H1 (cell line): ENCODE data around the gene CERKL. TPM values are rescaled to one million over a fixed set of nuclear protein-coding genes. Genes with fewer than 3 reads are reported as not detected.

Experiments
- CTCF ChIA-PET: fragments of 300-600 bp; sonication (Branson Sonifier 250); formaldehyde crosslinking; loops from one replicate; lab custom pipeline; 2021; ENCODE audit not compliant: partially characterized antibody; lab: Charles Lee
- POLR2A ChIA-PET: fragments of 300-600 bp; sonication (Branson Sonifier 250); formaldehyde crosslinking; loops from one replicate; lab custom pipeline; 2021; ENCODE audit warnings: inconsistent platforms; ENCODE audit not compliant: partially characterized antibody; lab: Charles Lee
- DNase-seq, 2 experiments: peaks; one replicate each; pipeline versions ENCODE4 v3.0.0 to v3.0.0-alpha.2; 2010 to 2022; ENCODE audit warnings: low spot score in 2 of 2, low read depth in 1 of 2, mixed read lengths in 1 of 2
- FAIRE-seq: peaks from 2 replicates; lab custom pipeline; 2011; peaks lifted over from hg19 to GRCh38; lab: Jason Lieb, UNC
- H2AFZ ChIP-seq: 2 replicates; pipeline ENCODE4 v1.8.1; 2012; ENCODE audit warnings: low read length, inconsistent platforms
- H2AK5ac ChIP-seq: 2 replicates; pipeline ENCODE4 v1.6.1; 2013; ENCODE audit warnings: low read depth, low read length
- H2BK120ac ChIP-seq: replicated peaks from 2 replicates; pipeline ENCODE3; 2013; ENCODE audit warnings: low read depth, low read length, inconsistent platforms
- H2BK12ac ChIP-seq: 2 replicates; pipeline ENCODE4 v1.6.1; 2013; ENCODE audit warnings: low read depth, low read length
- H2BK15ac ChIP-seq: 2 replicates; pipeline ENCODE4 v1.6.1; 2013; ENCODE audit warnings: low read length
- H2BK20ac ChIP-seq: 2 replicates; pipeline ENCODE4 v1.6.1; 2013; ENCODE audit warnings: low read length
- H2BK5ac ChIP-seq: 2 replicates; pipeline ENCODE4 v1.6.1; 2013; ENCODE audit warnings: low read depth, low read length
- H3K14ac ChIP-seq: 2 replicates; pipeline ENCODE4 v1.6.1; 2013; ENCODE audit warnings: inconsistent platforms; ENCODE audit not compliant: insufficient read length
- H3K18ac ChIP-seq: 2 replicates; pipeline ENCODE4 v1.6.1; 2013; ENCODE audit warnings: low read length; ENCODE audit errors: extremely low read depth
- H3K23ac ChIP-seq: 2 replicates; pipeline ENCODE4 v1.6.1; 2013; ENCODE audit warnings: inconsistent platforms; ENCODE audit not compliant: insufficient read length
- H3K23me2 ChIP-seq: 2 replicates; pipeline ENCODE4 v1.6.1; 2013; ENCODE audit warnings: low read depth, low read length
- H3K27ac ChIP-seq: 2 replicates; pipeline ENCODE4 v1.6.1; 2011; ENCODE audit warnings: low read depth, low read length, inconsistent platforms
- H3K27me3 ChIP-seq, 4 experiments: replicated peaks in 1 of 4; 1 replicate in 1 of 4; 2 replicates in 3 of 4; pipeline versions ENCODE4 v1.6.1 to v1.8.1; 2011 to 2013; ENCODE audit warnings: low read length in 3 of 4, mild to moderate bottlenecking in 3 of 4, inconsistent platforms in 2 of 4, mixed read lengths in 2 of 4, moderate library complexity in 1 of 4; ENCODE audit not compliant: control insufficient read depth in 3 of 4, insufficient read depth in 3 of 4; ENCODE audit errors: extremely low read depth in 1 of 4
- H3K36me3 ChIP-seq, 4 experiments: 2 replicates each; pipeline versions ENCODE4 v1.6.1 to v1.8.1; 2011 to 2013; ENCODE audit warnings: mild to moderate bottlenecking in 4 of 4, low read length in 3 of 4, moderate library complexity in 2 of 4, control low read depth in 1 of 4, inconsistent platforms in 1 of 4; ENCODE audit not compliant: insufficient read depth in 4 of 4, control insufficient read depth in 2 of 4
- H3K4ac ChIP-seq: replicated peaks from 2 replicates; pipeline ENCODE3; 2013; ENCODE audit warnings: low read length, low read depth, mixed read lengths, inconsistent platforms; ENCODE audit not compliant: insufficient read length
- H3K4me1 ChIP-seq, 4 experiments: replicated peaks in 1 of 4; 1 replicate in 1 of 4; 2 replicates in 3 of 4; pipeline versions ENCODE4 v1.6.1 to v1.8.1; 2011 to 2013; ENCODE audit warnings: low read length in 3 of 4, inconsistent platforms in 2 of 4, mixed read lengths in 1 of 4; ENCODE audit not compliant: insufficient read depth in 4 of 4, control insufficient read depth in 3 of 4
- H3K4me2 ChIP-seq, 2 experiments: 2 replicates each; pipeline versions ENCODE4 v1.6.1 to v1.8.1; 2011 to 2013; ENCODE audit warnings: low read depth in 2 of 2, low read length in 2 of 2, control low read depth in 1 of 2, inconsistent platforms in 1 of 2, mild to moderate bottlenecking in 1 of 2; ENCODE audit not compliant: insufficient read depth in 1 of 2
- H3K4me3 ChIP-seq, 4 experiments: fragments of 200-600, 300-600 bp in 1 of 4; sonication (generic), shearing (Covaris generic), sonication (Bioruptor Twin) in 1 of 4; 2 replicates each; pipeline versions ENCODE4 v1.5.1 to v1.8.1; 2011 to 2016; ENCODE audit warnings: low read length in 4 of 4, low read depth in 3 of 4, control low read depth in 2 of 4, inconsistent platforms in 2 of 4, mild to moderate bottlenecking in 2 of 4, mixed read lengths in 1 of 4, moderate library complexity in 1 of 4; ENCODE audit not compliant: insufficient read depth in 2 of 4; ENCODE audit errors: extremely low read depth in 1 of 4
- H3K56ac ChIP-seq: replicated peaks from 2 replicates; pipeline ENCODE3; 2013; ENCODE audit warnings: low read depth, mild to moderate bottlenecking, mixed read lengths, low read length, inconsistent platforms; ENCODE audit not compliant: insufficient read length
- H3K79me1 ChIP-seq: 2 replicates; pipeline ENCODE4 v1.6.1; 2013; ENCODE audit warnings: low read depth, low read length, control low read depth
- H3K79me2 ChIP-seq, 2 experiments: 2 replicates each; pipeline versions ENCODE4 v1.6.1 to v1.8.1; 2012 to 2013; ENCODE audit warnings: low read length in 2 of 2, mild to moderate bottlenecking in 2 of 2, inconsistent platforms in 1 of 2; ENCODE audit not compliant: insufficient read depth in 2 of 2, control insufficient read depth in 1 of 2
- H3K9ac ChIP-seq, 4 experiments: replicated peaks in 1 of 4; 1 replicate in 1 of 4; 2 replicates in 3 of 4; pipeline versions ENCODE4 v1.6.1 to v1.8.1; 2011 to 2013; ENCODE audit warnings: low read depth in 3 of 4, low read length in 3 of 4, control low read depth in 2 of 4, mild to moderate bottlenecking in 2 of 4, moderate library complexity in 2 of 4, inconsistent platforms in 1 of 4; ENCODE audit errors: extremely low read depth in 1 of 4
- H3K9me3 ChIP-seq, 2 experiments: 2 replicates each; pipeline versions ENCODE4 v1.6.1 to v1.8.1; 2012 to 2013; ENCODE audit warnings: mild to moderate bottlenecking in 2 of 2, moderate library complexity in 2 of 2, control low read depth in 1 of 2, inconsistent platforms in 1 of 2, low read depth in 1 of 2, low read length in 1 of 2, mixed read lengths in 1 of 2; ENCODE audit not compliant: insufficient read depth in 2 of 2
- H4K20me1 ChIP-seq, 2 experiments: replicated peaks in 1 of 2; 2 replicates each; pipeline versions ENCODE3 to v1.8.1; 2011 to 2013; ENCODE audit warnings: inconsistent platforms in 2 of 2, low read length in 2 of 2, mild to moderate bottlenecking in 1 of 2; ENCODE audit not compliant: insufficient read depth in 2 of 2, control insufficient read depth in 1 of 2
- H4K5ac ChIP-seq: 2 replicates; pipeline ENCODE4 v1.6.1; 2013; ENCODE audit warnings: low read length, low read depth, mixed read lengths, inconsistent platforms; ENCODE audit not compliant: insufficient read length
- H4K8ac ChIP-seq: 2 replicates; pipeline ENCODE4 v1.8.0; 2013; ENCODE audit warnings: mild to moderate bottlenecking, moderate library complexity, low read length, inconsistent platforms; ENCODE audit not compliant: insufficient read depth; ENCODE audit errors: extremely low read depth
- H4K91ac ChIP-seq: replicated peaks from 2 replicates; pipeline ENCODE3; 2013; ENCODE audit warnings: low read length, mixed read lengths, inconsistent platforms; ENCODE audit not compliant: insufficient read length
- CBX5 ChIP-seq: fragments of 300-800, 300-1000 bp; sonication (generic); IDR thresholded peaks from 2 replicates; pipeline ENCODE4 v1.7.1; 2016; ENCODE audit warnings: antibody characterized with exemption, low read length, low read depth
- CTCF ChIP-seq, 3 experiments: IDR thresholded peaks; 1 replicate in 2 of 3; 2 replicates in 1 of 3; pipeline versions ENCODE4 v1.5.1 to v1.6.1; 2011; ENCODE audit warnings: low read length in 3 of 3, mild to moderate bottlenecking in 3 of 3, inconsistent platforms in 2 of 3, low read depth in 1 of 3, moderate library complexity in 1 of 3; ENCODE audit not compliant: insufficient read depth in 1 of 3; ENCODE audit errors: control extremely low read depth in 1 of 3
- GTF2F1 ChIP-seq: IDR thresholded peaks from 2 replicates; pipeline ENCODE4 v1.6.1; 2012; ENCODE audit warnings: low read depth, low read length, improper control_type of control experiment, borderline replicate concordance
- HDAC6 ChIP-seq: IDR thresholded peaks from one replicate; pipeline ENCODE4 v1.7.1; 2012; ENCODE audit warnings: low read depth, mild to moderate bottlenecking, inconsistent platforms, low read length, moderate library complexity
- KDM1A ChIP-seq: fragments of 200-600, 300-600 bp; sonication (generic); IDR thresholded peaks from 2 replicates; pipeline ENCODE4 v1.7.1; 2016; ENCODE audit warnings: mild to moderate bottlenecking, low read length, borderline replicate concordance
- NANOG ChIP-seq: IDR thresholded peaks from 2 replicates; pipeline ENCODE4 v1.6.1; 2011; ENCODE audit warnings: low read length, low read depth, mild to moderate bottlenecking, inconsistent platforms; ENCODE audit not compliant: insufficient read depth, poor library complexity, severe bottlenecking
- NRF1 ChIP-seq: IDR thresholded peaks from 2 replicates; pipeline ENCODE4 v1.6.1; 2011; ENCODE audit warnings: mild to moderate bottlenecking, low read depth, low read length, improper control_type of control experiment
- PHF8 ChIP-seq: fragments of 200-600 bp; sonication (generic); conservative IDR thresholded peaks from 2 replicates; pipeline ENCODE4 v1.7.1; 2012; ENCODE audit warnings: low read depth, mild to moderate bottlenecking, inconsistent platforms, low read length, moderate library complexity
- SIRT6 ChIP-seq: IDR thresholded peaks from one replicate; pipeline ENCODE4 v1.7.1; 2012; ENCODE audit warnings: low read length, inconsistent platforms
- SIX5 ChIP-seq: IDR thresholded peaks from 2 replicates; pipeline ENCODE4 v1.6.1; 2011; ENCODE audit warnings: mild to moderate bottlenecking, low read depth, low read length
- SP4 ChIP-seq: IDR thresholded peaks from 2 replicates; pipeline ENCODE4 v1.6.1; 2012; ENCODE audit warnings: low read length, inconsistent platforms
- TAF7 ChIP-seq: optimal IDR thresholded peaks from 2 replicates; pipeline ENCODE3; 2011; ENCODE audit warnings: low read depth, mild to moderate bottlenecking, inconsistent platforms, low read length, moderate library complexity, borderline replicate concordance
- WGBS, 2 experiments: shearing (Covaris generic) in 1 of 2; methylation state at CpG; one replicate each; pipeline versions ENCODE4 v1.1.6 to v1.1.7; 2013 to 2015; ENCODE audit warnings: low lambda C conversion rate in 2 of 2, mixed read lengths in 2 of 2, inconsistent platforms in 1 of 2, low coverage in 1 of 2, missing lambda C conversion rate in 1 of 2; ENCODE audit not compliant: insufficient replicate concordance in 2 of 2, insufficient coverage in 1 of 2, insufficient read length in 1 of 2; ENCODE audit errors: extremely low coverage in 1 of 2, missing lambda C conversion rate in 1 of 2; 5-methylcytosine and 5-hydroxymethylcytosine counted together
- polyA plus RNA-seq, 7 experiments: library from polyadenylated mRNA; depleted of rRNA in 3 of 7; stranded (reverse) in 5 of 7; unstranded in 2 of 7; fragments of >200 nt in 5 of 7; fragments of 200-250 nt in 2 of 7; gene quantifications; 1 replicate in 5 of 7; 2 replicates in 1 of 7; 4 replicates in 1 of 7; pipeline versions ENCODE4 v1.2.1 to v1.2.3, GENCODE V29; 2011 to 2013; ENCODE audit warnings: missing spikeins in 2 of 7, mixed read lengths in 2 of 7
- total RNA-seq: library from RNA; stranded (reverse); fragmentation: NEBNext Ultra II Directional; extraction: Animal tissue kit (Norgen Biotek cat#: 25700); gene quantifications from 2 replicates; pipeline ENCODE4 v1.2.1, GENCODE V29; 2021

The CERKL gene
- total and polyA plus RNA-seq, 2 of the 8 experiments (the other 6 are each of a cell fraction or from before 2014, with no cell fraction given) = 0.05 TPM; not detected in 1

GRCh38 chr2:181499231-181499630, 157.7 kb downstream of the CERKL start:
- Histone ChIP-seq H3K18ac (no peak overlapping the region), H4K20me1 (no peaks in the 10 kb centered on the region), H4K5ac (no peak overlapping the region), H2BK15ac (no peak overlapping the region), H4K91ac (no peak overlapping the region), H3K4ac (no peak overlapping the region), H3K23me2 (peaks cover 3% of the 10 kb centered on the region; the same call in 1 of the 2 replicates), H3K36me3 (no peaks in the 10 kb centered on the region), H3K27me3 (no peaks in the 10 kb centered on the region), H2BK5ac (no peak overlapping the region), H3K56ac (no peak overlapping the region), H3K79me1 (no peaks in the 10 kb centered on the region), H3K27ac (no peak overlapping the region), H3K23ac (no peak overlapping the region), H2BK12ac (no peak overlapping the region), H3K9me3 (no peaks in the 10 kb centered on the region), H2AK5ac (no peak overlapping the region), H2BK120ac (no peak overlapping the region), H3K4me1 (no peaks in the 10 kb centered on the region; a peak in 1 of 7 replicates), H4K8ac (no peak overlapping the region), H3K4me2 (no peak overlapping the region), H3K4me3 (no peak overlapping the region), H3K9ac (no peak overlapping the region), H2BK20ac (no peak overlapping the region), H3K79me2 (no peaks in the 10 kb centered on the region), H2AFZ (no peak overlapping the region), H3K14ac (no peak overlapping the region)
- FAIRE-seq (no peak), DNase-seq (no peak)
- 89% methylated on average over 4 of the region's 4 CpGs; no CpG with 5 or more reads in 1 of the 2 experiments for WGBS, 2 experiments
- CTCF ChIA-PET = interaction anchor here (0.8 to 1.4 kb wide), 4 partner anchors 9 to 74 kb away, joined by 3 to 4 read pairs (median 3); no protein-coding TSS in a partner anchor
- POLR2A ChIA-PET = no interaction called here
- no peak for TF ChIP-seq SIRT6
- TF ChIP-seq KDM1A = no peak
- TF ChIP-seq SP4 = no peak
- TF ChIP-seq PHF8 = no peak
- no peak for TF ChIP-seq TAF7
- no peak for TF ChIP-seq CTCF (IDR thresholded peaks at IDR 0.05; ENCODE audit: control extremely low read depth in 1 of 3, insufficient read depth in 1 of 3, low read depth in 1 of 3, low read length in 3 of 3)
- TF ChIP-seq NANOG = no peak
- TF ChIP-seq GTF2F1 = no peak
- TF ChIP-seq NRF1 = no peak
- TF ChIP-seq HDAC6 = no peak
- TF ChIP-seq CBX5 = no peak
- no peak for TF ChIP-seq SIX5
